ENCODE data around the gene HDAC11. TPM values are rescaled to one million over a fixed set of nuclear protein-coding genes. Genes with fewer than 3 reads are reported as not detected.

Gene HDAC11
- total RNA-seq, 6 experiments from 2014 or later, result 8.0 to 12.4 (median 9.1) TPM

DNA sequence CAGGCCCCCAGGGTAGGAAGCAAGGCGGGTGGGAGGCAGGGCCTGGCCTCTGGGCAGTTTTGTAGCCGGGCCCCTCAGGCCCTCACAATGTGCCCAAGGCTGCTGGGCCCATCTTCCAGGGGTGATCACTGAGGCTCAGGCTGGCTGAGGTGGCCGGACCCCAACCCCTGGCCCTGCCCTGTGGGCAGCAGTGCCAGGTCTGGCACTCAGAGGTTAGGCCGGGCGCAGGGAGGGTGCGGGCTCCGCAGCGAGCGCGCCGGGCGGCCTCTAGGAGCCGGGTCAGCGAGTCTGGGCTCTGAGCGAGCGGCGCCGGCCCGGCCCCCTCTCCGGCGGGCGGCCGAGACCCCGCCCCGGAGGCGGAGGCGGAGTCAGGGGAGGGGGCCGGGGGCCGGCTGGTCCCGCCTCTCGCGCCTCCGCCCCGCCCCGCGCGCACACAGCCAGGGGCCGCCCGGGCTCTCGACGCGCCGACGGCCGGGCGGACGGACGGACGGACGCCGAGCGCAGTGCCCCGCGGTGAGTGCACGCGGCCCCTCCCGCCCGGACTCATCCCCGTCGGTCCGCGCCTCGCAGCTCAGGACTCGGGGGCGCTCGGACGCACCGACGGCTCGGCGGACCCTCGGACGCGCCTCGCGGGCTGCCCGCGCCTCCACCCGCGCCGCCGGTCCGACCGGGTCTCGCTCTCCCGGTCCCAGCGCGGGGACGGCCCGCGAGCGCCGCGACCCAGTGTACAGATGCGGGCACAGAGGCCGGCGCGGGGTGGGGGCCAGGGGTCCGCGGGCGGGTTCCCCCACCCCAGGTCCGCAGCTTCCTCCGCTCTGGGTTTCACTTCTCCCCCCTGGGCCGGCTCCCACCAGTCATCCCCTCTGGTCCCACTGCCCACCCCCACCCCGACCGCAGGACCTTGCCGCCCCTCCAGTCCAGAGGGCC lies 68.9 kb downstream of the HDAC11 start, which contains the start of gene FBLN2:
Gene FBLN2 (plus strand): TSS at position 430 of the 927 bp plus-strand sequence. CDS start 21,231 bp downstream, outside the sequence.
- peak within 1 kb of the TSS; percentile 81 for H3K4me3 Mint-ChIP-seq
- H3K36me3 Mint-ChIP-seq (ENCODE audit: low read depth), result no peaks in the 10 kb centered on the region
- TF ChIP-seq, protein P1, sequence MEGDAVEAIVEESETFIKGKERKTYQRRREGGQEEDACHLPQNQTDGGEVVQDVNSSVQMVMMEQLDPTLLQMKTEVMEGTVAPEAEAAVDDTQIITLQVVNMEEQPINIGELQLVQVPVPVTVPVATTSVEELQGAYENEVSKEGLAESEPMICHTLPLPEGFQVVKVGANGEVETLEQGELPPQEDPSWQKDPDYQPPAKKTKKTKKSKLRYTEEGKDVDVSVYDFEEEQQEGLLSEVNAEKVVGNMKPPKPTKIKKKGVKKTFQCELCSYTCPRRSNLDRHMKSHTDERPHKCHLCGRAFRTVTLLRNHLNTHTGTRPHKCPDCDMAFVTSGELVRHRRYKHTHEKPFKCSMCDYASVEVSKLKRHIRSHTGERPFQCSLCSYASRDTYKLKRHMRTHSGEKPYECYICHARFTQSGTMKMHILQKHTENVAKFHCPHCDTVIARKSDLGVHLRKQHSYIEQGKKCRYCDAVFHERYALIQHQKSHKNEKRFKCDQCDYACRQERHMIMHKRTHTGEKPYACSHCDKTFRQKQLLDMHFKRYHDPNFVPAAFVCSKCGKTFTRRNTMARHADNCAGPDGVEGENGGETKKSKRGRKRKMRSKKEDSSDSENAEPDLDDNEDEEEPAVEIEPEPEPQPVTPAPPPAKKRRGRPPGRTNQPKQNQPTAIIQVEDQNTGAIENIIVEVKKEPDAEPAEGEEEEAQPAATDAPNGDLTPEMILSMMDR (IDR thresholded peaks at IDR 0.05), result no peak
- no peaks in the 10 kb centered on the region; the same call in 1 of the 2 replicates for H3K27me3 Mint-ChIP-seq (ENCODE audit: insufficient read depth)
- DNase-seq, result no peak
- H3K9me3 Mint-ChIP-seq, result no peaks in the 10 kb centered on the region
- H3K27ac Mint-ChIP-seq, result peak within 1 kb of the TSS; percentile 83
- peaks cover 64% of the 10 kb centered on the region for H3K4me1 Mint-ChIP-seq (ENCODE audit: low read depth)

DNA sequence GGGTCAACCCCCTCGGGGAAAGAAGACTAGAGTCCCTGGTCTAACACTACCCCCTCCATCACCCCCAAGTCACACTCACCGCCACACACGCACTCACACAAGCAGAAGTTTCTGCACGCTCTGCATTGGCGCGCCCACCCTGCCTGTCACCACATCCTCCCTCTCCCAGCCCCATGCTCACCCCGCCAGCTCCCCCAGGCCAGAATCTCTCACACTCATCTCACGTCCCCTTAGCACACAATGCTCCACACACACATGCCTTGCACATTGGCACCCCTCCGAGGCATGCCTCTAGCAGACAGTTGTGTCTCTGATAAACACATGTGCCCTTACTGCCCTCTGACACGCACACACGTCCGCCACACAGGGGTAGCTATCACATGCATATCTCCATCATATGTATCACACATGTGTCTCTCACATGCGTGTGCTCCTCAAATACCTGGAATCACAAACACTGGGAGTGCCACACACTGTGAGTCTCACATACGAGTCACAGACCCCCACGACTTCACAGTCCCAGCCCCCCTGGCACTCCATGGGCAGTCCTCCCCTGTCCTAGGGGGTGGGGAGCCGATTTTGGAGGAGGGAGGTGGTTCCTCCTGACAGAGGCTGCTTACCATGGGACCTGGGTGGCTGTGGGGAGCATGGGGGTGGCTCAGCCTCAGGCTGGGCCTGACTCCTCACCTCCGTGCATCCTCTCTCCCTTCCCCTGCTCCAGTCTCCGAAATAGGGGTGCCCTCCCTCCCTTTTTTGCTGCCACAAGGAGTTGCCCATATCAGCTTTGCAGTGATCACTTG lies 69.7 kb downstream of the HDAC11 start:
- H3K4me3 Mint-ChIP-seq, result peak overlapping the region; percentile 81
- peak overlapping the region; percentile 65 for H3K27ac Mint-ChIP-seq
- no peaks in the 10 kb centered on the region; the same call in 1 of the 2 replicates for H3K27me3 Mint-ChIP-seq (ENCODE audit: insufficient read depth)
- H3K36me3 Mint-ChIP-seq (ENCODE audit: low read depth), result no peaks in the 10 kb centered on the region
- no peaks in the 10 kb centered on the region for H3K9me3 Mint-ChIP-seq
- H3K4me1 Mint-ChIP-seq (ENCODE audit: low read depth), result peaks cover 55% of the 10 kb centered on the region
- no peak for DNase-seq
- TF ChIP-seq, protein P1 (IDR thresholded peaks at IDR 0.05), result no peak

DNA sequence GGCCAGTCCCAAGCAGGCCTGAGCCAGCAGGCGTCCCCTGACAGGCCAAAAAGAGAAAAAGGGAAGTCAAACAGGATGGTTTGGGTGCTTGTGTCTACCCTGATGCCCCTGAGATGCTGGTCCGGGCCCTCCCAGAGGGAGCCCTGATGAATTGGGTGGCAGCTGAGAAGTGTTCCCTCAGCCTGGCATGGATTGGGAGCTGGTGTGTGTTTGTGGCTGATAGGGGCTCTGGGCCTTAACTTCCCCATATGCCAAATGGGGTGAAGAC lies 70.3 kb downstream of the HDAC11 start:
- H3K36me3 Mint-ChIP-seq (ENCODE audit: low read depth), result no peaks in the 10 kb centered on the region
- H3K27ac Mint-ChIP-seq, result peak overlapping the region; percentile 38
- H3K9me3 Mint-ChIP-seq, result no peaks in the 10 kb centered on the region
- H3K4me3 Mint-ChIP-seq, result peak overlapping the region; percentile 81
- no peaks in the 10 kb centered on the region; the same call in 1 of the 2 replicates for H3K27me3 Mint-ChIP-seq (ENCODE audit: insufficient read depth)
- no peak for DNase-seq
- TF ChIP-seq, protein P1 (IDR thresholded peaks at IDR 0.05), result no peak
- H3K4me1 Mint-ChIP-seq (ENCODE audit: low read depth), result peaks cover 50% of the 10 kb centered on the region

DNA sequence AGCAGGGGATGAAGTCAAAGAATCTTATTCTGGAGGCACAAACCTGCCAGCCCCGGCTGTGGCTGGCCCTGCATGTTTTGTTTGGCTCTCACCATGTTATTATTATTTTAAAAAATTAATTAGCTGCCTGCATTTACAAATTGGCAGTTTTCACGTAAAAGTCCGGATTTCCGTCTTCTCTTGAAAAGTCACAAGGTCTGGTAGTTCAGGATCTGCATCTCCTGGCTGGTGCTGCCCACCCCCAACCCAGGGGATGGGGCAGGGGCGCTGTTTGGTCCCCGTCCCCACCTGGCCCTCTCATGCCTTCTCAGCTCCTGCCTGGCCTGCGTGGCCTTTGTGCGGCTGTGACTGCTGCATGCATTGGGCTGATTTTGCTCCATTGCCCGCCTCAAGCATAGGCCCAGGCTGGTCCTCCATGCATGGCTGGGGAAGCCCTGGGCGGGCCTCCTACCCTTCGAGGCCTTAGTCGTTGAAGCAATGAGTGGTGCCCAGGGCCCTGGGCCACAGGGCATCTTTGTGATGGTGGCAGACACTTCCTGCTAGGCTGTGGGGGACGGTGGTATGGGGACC lies 70.8 kb downstream of the HDAC11 start:
- H3K4me3 Mint-ChIP-seq, result no peak overlapping the region
- H3K9me3 Mint-ChIP-seq, result no peaks in the 10 kb centered on the region
- H3K36me3 Mint-ChIP-seq (ENCODE audit: low read depth), result no peaks in the 10 kb centered on the region

More for the DNA sequence above, 70.8 kb downstream of the HDAC11 start:
- TF ChIP-seq, protein P1 (IDR thresholded peaks at IDR 0.05), result no peak
- DNase-seq, result no peak
- Mint-ChIP-seq H3K27ac (peak overlapping the region; percentile 38; the same call in 1 of the 2 replicates), H3K27me3 (ENCODE audit: insufficient read depth) (no peaks in the 10 kb centered on the region; the same call in 1 of the 2 replicates), H3K4me1 (ENCODE audit: low read depth) (peaks cover 45% of the 10 kb centered on the region)
